Neuron (in vitro differentiated cells): ENCODE results near the gene MPP3.

Experiments used
- H2AFZ ChIP-seq: one replicate; pipeline ENCODE4 v1.6.1; 2013; ENCODE audit warnings: low read depth, mild to moderate bottlenecking, inconsistent platforms, low read length, moderate library complexity
- H3K27me3 ChIP-seq: one replicate; pipeline ENCODE4 v1.6.1; 2013; ENCODE audit warnings: low read length; ENCODE audit not compliant: insufficient read depth
- H3K36me3 ChIP-seq: one replicate; pipeline ENCODE4 v1.6.1; 2013; ENCODE audit warnings: low read length; ENCODE audit not compliant: insufficient read depth
- H3K4me1 ChIP-seq: one replicate; pipeline ENCODE4 v1.6.1; 2013; ENCODE audit warnings: low read length; ENCODE audit not compliant: insufficient read depth
- H3K4me3 ChIP-seq: 2 replicates; pipeline ENCODE4 v1.5.1; 2013; ENCODE audit warnings: mild to moderate bottlenecking, low read length, moderate library complexity
- H3K9me3 ChIP-seq: one replicate; pipeline ENCODE4 v1.6.1; 2013; ENCODE audit warnings: low read length

MPP3 gene

GRCh38 chr17:43832976-43833829 is at the start of gene MPP3:
Gene MPP3 (minus strand): TSS chr17:43833146. CDS start chr17:43831906, 1,240 bp downstream.
- Histone ChIP-seq H3K4me1 (peaks cover 23% of the 10 kb centered on the region), H3K27me3 (no peaks in the 10 kb centered on the region), H3K9me3 (no peaks in the 10 kb centered on the region), H3K4me3 (peak within 1 kb of the TSS; percentile 60), H3K36me3 (no peaks in the 10 kb centered on the region), H2AFZ (peak within 1 kb of the TSS; percentile 96)

DNA sequence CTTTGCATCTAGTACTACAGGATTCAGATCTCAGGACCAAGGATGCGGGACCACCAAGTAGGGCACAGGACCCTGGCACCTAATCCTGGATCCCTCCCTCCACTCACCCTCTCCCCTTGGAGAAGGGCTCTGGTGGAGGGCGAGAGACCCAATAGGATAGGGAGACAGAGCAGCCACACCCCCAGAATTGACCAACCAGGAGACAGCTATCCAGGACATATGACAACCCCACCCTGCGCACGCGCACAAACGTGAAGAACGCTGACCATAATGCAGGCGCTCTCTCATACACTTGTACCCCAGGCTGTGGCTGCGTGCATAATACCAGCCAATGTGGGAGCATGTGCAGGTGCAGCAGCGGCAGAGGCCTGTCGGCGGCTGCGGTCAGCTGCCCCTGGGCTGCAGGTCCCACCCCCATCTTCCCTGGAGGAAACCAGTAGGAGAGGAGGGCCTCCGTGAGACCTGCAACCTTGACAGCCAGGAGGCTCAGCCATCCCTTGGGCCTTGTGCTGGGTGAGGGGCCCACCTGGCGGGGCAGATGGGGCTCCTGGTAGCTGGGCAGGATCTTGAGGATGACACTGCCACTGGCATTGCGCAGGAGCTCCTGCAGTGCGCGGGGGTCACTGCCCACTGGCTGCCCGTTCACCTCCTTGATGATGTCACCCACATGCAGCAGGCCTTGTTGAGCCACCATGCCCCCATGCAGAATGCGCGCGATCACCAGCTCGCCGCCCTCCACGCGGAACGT is 49.0 kb upstream of the MPP3 start:
- Histone ChIP-seq H3K9me3 (no peaks in the 10 kb centered on the region), H3K4me3 (no peak overlapping the region), H2AFZ (no peak overlapping the region), H3K36me3 (no peaks in the 10 kb centered on the region), H3K4me1 (peaks cover 3% of the 10 kb centered on the region), H3K27me3 (no peaks in the 10 kb centered on the region)

GRCh38 chr17:43881181-43881580 is 48.2 kb upstream of the MPP3 start:
- no peaks in the 10 kb centered on the region for H3K9me3 ChIP-seq
- H3K4me1 ChIP-seq, result peaks cover 3% of the 10 kb centered on the region
- H2AFZ ChIP-seq, result no peak overlapping the region
- no peaks in the 10 kb centered on the region for H3K27me3 ChIP-seq
- H3K36me3 ChIP-seq, result no peaks in the 10 kb centered on the region
- no peak overlapping the region for H3K4me3 ChIP-seq

DNA sequence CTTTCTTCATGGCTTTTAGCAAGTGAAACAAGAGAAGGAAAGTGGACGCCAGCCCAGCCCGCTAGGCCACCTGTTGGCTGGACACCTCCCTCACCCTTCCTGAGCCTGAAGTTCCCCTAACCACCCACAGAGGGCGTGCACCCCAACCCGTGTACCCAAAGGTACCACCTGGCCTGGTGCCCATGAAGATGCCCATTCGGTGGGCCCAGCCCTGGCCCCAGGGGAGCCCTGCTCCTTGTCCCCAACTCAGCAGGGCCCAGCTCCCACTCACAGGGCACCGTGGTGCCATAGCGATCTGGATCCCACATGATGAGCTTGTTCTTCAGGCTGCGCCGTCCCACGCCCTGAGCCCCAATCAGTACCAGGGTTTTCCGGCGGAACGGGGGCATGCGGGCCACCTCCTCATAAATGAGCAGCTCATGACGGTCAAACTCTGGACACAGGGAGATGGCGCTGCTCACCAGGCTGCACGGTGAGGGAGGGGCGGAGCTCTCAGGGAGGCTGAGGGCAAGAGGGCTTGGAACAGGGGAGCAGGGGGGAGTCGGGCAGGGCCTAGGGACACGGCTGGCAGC is 47.6 kb upstream of the MPP3 start:
- Histone ChIP-seq H3K27me3 (no peaks in the 10 kb centered on the region), H2AFZ (no peak overlapping the region), H3K4me1 (peaks cover 3% of the 10 kb centered on the region), H3K4me3 (no peak overlapping the region), H3K36me3 (no peaks in the 10 kb centered on the region), H3K9me3 (no peaks in the 10 kb centered on the region)

DNA sequence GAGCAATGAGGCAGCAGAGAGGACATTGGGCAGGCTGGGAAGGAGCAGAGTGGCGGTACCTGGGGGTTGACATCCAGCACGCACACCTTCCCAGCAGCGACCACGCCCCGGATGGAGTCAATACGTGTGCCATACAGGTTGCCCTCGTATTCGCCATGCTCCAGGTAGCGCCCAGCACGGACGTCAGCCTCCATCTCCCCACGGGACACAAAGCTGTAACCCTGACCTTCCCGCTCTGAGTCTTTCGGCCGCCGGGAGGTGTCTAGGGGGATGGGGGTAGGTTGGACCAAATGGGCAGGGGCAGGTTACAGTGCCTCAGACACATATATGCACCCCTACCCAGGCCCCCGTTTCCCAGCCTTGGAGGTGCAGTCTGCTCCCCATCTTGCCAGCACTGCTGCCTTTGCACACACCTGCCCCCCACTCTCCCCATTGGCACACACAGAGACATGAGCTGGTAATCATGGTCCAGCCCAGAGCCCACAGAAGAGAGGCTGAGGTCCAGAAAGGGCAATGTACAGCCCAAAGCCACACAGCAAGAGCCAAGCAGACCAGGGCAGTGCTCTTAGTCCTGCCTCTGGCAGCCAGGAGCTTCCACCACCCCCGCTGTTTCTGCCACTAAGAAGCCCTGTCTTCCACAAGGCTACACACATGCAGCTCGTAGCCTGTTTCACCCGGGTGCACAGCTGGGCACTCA is 46.9 kb upstream of the MPP3 start:
- H3K36me3 ChIP-seq, result no peaks in the 10 kb centered on the region
- H2AFZ ChIP-seq, result no peak overlapping the region
- no peaks in the 10 kb centered on the region for H3K27me3 ChIP-seq
- no peaks in the 10 kb centered on the region for H3K9me3 ChIP-seq
- no peak overlapping the region for H3K4me3 ChIP-seq
- H3K4me1 ChIP-seq, result peaks cover 3% of the 10 kb centered on the region

DNA sequence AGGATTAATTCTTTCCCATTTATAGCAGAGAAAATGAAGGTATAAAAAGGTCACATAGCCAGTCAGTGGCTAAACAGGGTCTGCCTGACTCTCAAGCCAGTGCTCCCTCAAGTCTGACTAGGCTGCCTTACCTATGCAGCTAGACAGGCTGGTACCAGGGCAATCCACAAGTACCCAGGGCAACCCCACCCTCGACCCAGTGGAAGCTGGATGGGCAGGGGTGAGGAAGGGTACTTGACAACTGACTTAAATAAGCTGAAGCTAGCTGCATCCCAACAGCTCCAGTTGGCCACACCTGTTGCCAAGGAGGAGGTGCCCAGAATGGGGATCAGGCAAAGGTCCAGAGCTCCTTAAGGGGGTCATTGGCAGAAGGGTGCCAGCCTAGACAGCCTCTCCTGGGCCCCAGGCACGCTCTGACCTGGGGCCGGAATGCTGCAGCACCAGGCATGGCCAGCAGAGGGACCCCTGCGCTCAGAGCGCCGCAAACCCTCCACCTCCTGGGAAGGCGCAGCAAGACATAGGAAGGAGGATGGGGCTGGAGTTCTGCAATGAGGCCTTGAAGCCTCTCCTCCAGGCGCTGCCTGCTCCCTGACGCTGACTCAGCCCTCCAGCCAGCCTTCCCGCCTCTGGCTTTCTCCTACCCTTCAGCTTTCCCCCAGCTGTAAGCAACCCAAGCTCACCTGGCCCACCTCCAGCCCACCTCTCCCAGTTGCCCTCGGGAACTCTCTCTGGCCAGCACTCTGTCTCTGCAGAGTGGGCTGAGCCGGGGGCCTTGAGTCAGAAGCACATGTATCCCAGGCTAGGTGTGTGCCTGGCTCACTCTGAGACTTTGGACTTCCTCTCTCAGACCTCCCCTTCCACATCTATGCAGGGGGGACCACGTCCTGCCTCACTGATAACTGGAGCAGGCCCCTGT is 45.6 kb upstream of the MPP3 start:
- Histone ChIP-seq H3K36me3 (no peaks in the 10 kb centered on the region), H3K9me3 (no peaks in the 10 kb centered on the region), H3K27me3 (no peaks in the 10 kb centered on the region), H3K4me3 (no peak overlapping the region), H3K4me1 (peaks cover 3% of the 10 kb centered on the region), H2AFZ (no peak overlapping the region)

DNA sequence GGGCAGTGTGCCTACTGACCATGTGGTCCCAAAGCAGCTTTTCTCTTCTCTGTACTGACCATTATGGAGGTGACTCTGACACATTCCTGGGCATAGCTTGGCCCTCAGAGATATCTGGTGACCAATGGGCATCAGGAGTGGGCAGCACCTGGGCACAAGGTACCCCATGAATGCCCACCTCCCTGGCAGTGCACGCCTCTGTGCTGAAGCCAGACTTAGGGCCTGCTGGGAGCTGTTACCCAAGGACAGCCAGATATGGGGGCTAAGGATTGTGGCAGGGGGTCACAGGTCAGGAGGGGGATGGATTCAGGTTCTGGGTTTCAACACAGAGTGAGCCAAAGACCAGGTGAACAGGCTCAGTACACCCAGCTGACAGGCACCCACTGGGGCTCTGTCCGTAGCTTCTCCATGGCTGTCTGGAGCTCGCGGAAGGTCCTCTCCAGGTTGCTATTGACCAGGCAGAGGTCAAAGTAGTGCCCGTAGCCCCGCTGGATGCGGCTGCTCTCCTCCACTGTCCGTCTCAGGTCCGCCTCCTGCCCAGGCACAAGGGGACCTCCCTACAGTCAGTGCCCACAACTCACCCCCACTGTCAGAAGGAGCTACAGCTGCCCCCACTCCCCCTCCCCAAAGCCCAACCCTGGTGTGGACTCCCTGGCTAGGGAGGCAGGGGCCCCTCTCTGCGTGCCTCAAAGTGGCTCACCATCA is 44.7 kb upstream of the MPP3 start:
- Histone ChIP-seq H3K9me3 (no peaks in the 10 kb centered on the region), H3K36me3 (no peaks in the 10 kb centered on the region), H3K4me1 (peaks cover 3% of the 10 kb centered on the region), H3K27me3 (no peaks in the 10 kb centered on the region), H3K4me3 (no peak overlapping the region), H2AFZ (no peak overlapping the region)

DNA sequence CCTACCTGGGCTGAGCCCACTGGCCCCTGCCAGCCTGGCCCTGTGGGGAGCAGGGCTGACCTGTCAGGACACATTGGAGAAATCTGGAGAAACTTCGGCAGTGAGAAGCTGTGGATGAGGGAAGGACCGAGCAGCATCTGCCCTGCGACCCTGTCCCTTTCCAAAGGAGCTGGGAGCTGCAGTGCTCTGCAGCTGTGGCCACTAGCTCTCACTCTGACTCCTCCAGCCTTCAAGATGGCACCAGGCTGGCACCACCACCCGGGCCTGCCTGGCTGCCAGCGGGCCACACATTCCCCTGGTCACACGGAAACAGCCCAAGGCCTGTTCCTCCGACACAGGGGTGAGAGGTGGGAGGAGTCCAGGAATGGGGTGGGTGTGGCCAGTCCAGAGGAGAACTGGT is 44.1 kb upstream of the MPP3 start:
- Histone ChIP-seq H3K4me1 (peaks cover 3% of the 10 kb centered on the region), H2AFZ (no peak overlapping the region), H3K4me3 (no peak overlapping the region), H3K27me3 (no peaks in the 10 kb centered on the region), H3K9me3 (no peaks in the 10 kb centered on the region), H3K36me3 (no peaks in the 10 kb centered on the region)

DNA sequence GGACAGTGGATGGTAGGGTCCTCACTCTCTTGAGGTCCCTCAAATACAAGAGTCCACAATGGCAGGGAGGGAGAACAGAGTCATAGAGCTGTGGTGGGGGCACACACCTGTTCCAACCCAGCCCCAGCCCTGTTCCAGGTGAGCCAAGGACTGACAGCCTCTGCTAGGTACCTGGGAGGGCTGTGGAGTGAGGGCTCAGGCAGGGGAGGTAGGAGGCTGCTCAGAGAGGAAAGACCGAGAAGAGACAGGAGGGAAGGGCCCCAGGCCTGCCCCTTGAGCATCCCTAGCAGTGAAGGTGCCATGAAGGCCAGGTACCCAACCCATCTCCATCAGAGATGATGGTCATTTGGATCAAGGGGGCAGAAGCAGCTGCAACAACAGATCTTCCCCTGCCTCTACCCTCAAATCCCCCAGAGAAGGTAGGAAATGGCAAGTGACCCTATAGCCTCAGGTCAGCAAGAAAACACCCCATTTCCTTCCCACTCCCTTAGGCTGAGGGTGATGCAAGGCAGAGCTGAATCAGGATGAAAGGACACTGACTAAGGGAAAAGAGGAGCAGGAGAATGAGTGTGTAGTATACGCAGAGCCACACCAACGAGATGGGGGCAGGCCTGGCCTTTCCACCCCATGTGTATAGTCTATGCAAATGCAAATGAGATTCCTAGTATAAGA is 42.7 kb upstream of the MPP3 start:
- Histone ChIP-seq H3K9me3 (no peaks in the 10 kb centered on the region), H2AFZ (no peak overlapping the region), H3K4me1 (peaks cover 3% of the 10 kb centered on the region), H3K36me3 (no peaks in the 10 kb centered on the region), H3K27me3 (no peaks in the 10 kb centered on the region), H3K4me3 (no peak overlapping the region)

GRCh38 chr17:43874293-43874692 is 41.3 kb upstream of the MPP3 start:
- Histone ChIP-seq H3K4me1 (peaks cover 3% of the 10 kb centered on the region), H3K27me3 (no peaks in the 10 kb centered on the region), H2AFZ (no peak overlapping the region), H3K36me3 (no peaks in the 10 kb centered on the region), H3K4me3 (no peak overlapping the region), H3K9me3 (no peaks in the 10 kb centered on the region)

DNA sequence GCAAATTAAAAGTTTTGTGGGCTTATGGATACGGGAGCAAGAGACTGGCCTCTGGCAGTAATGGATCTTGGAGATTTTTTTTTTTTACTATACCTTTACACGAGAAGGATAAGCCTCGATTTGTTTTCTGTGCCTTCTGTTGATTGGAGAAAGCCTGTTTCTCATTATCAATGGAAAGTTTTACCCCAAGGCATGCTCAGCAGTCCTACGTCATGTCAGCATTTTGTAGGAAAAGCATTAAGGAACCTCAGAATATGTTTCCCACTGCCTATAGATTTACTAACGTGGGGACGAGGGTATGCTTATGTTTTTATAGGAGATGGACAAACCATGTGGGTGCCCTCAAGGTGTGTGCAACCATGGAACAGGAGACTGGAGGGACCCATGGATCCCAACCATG is 40.9 kb upstream of the MPP3 start:
- H3K36me3 ChIP-seq, result no peaks in the 10 kb centered on the region
- H3K27me3 ChIP-seq, result no peaks in the 10 kb centered on the region
- no peaks in the 10 kb centered on the region for H3K9me3 ChIP-seq
- no peak overlapping the region for H3K4me3 ChIP-seq
- peaks cover 2% of the 10 kb centered on the region for H3K4me1 ChIP-seq
- H2AFZ ChIP-seq, result no peak overlapping the region
